Cardiac fibroblast (primary cell): ENCODE data around the gene HMOX1.

Source experiments
- DNase-seq, 2 donors: peaks; one replicate each; pipeline versions ENCODE4 v3.0.0 to v3.0.0-alpha.2; 2010; ENCODE audit warnings: low read depth in 2 of 2
- H3K4me3 ChIP-seq, 2 donors: replicated peaks in 1 of 2; 1 replicate in 1 of 2; 2 replicates in 1 of 2; pipeline ENCODE4 v1.5.1; 2011; ENCODE audit warnings: low read depth in 2 of 2, low read length in 2 of 2, mild to moderate bottlenecking in 2 of 2, moderate library complexity in 1 of 2
- CTCF ChIP-seq: IDR thresholded peaks from one replicate; pipeline ENCODE4 v1.5.1; 2011; ENCODE audit warnings: low read depth, mild to moderate bottlenecking, low read length, inconsistent platforms

Gene HMOX1

GRCh38 chr22:35399114-35399677 lies 18.3 kb downstream of the HMOX1 start:
- H3K4me3 ChIP-seq, result peak overlapping the region; percentile 87 to 96
- TF ChIP-seq CTCF, result no peak
- DNase-seq, result no peak

- TF ChIP-seq CTCF, result no peak
- peak; percentile 97 to 98 for DNase-seq
- peak within 1 kb of the TSS; percentile 87 to 96 for H3K4me3 ChIP-seq
These were observed 19.0 kb downstream of the HMOX1 start, which contains the start of gene MCM5 for GRCh38 chr22:35399678-35400500. TSS of gene MCM5 (plus strand) at chr22:35400140. CDS start at chr22:35400439, 299 bp downstream.

GRCh38 chr22:35400501-35400790 lies 19.6 kb downstream of the HMOX1 start:
- no peak for TF ChIP-seq CTCF
- peak overlapping the region; percentile 87 to 96 for H3K4me3 ChIP-seq
- no peak for DNase-seq

- DNase-seq, result no peak
- no peak for TF ChIP-seq CTCF
- H3K4me3 ChIP-seq, result no peak overlapping the region
These were observed 21.0 kb downstream of the HMOX1 start for GRCh38 chr22:35401863-35402262.

GRCh38 chr22:35403356-35403755 lies 22.5 kb downstream of the HMOX1 start:
- no peak for DNase-seq
- H3K4me3 ChIP-seq, result no peak overlapping the region
- TF ChIP-seq CTCF, result no peak

- DNase-seq, result no peak
- H3K4me3 ChIP-seq, result no peak overlapping the region
- TF ChIP-seq CTCF, result no peak
These were observed 23.3 kb downstream of the HMOX1 start for GRCh38 chr22:35404176-35404575.
